ENCODE measurements around the gene C19orf73. TPM values are rescaled to one million over a fixed set of nuclear protein-coding genes. Genes with fewer than 3 reads are reported as not detected.

Gene C19orf73
- total and polyA plus RNA-seq, 9 of the 15 experiments (the other 6 are each of a cell fraction or from before 2014, with no cell fraction given) = 0.08 to 7.4 (median 1.4) TPM

DNA sequence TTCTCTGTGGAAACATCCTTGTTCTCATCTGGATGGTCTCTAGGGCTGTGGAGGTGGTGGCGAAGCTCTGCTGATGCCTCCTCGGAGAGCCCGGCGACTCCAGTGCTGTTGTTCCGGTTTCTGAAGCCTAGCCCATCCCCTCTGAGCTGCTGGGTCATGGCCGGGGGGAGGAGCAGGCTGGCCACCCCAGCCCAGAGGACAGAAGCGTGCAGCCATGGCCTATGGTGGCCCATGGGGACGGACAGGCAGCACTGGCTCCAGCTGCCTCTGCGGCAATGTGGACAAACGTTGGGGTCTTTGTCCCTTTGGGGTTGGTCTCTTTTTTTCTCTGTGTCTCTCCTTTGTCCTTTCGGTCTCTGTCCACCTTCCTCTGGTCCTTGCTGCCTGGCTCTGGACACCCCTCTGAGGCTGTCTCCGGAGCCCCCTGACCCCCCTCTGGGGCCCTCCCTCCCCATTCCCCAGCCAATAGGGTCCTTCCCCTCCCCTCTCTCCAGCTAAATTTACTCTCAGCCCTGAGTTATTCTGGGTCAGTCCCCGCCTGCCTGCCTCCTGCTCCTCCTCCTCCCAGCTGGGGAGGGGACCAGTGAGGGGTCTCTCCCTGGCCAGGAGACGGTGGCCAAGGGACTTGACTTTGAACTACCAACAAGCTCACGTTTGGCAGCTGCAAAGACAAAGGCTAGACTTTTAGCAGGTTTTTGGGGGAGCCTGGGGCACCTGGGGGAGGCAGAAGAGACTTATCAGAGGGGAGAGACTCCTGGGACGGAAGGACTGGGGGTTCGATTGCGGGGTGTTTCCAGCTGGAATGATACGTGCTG is 36.3 kb upstream of the C19orf73 start, which contains the start of gene HRC (continued):
- TF ChIP-seq, protein P1, sequence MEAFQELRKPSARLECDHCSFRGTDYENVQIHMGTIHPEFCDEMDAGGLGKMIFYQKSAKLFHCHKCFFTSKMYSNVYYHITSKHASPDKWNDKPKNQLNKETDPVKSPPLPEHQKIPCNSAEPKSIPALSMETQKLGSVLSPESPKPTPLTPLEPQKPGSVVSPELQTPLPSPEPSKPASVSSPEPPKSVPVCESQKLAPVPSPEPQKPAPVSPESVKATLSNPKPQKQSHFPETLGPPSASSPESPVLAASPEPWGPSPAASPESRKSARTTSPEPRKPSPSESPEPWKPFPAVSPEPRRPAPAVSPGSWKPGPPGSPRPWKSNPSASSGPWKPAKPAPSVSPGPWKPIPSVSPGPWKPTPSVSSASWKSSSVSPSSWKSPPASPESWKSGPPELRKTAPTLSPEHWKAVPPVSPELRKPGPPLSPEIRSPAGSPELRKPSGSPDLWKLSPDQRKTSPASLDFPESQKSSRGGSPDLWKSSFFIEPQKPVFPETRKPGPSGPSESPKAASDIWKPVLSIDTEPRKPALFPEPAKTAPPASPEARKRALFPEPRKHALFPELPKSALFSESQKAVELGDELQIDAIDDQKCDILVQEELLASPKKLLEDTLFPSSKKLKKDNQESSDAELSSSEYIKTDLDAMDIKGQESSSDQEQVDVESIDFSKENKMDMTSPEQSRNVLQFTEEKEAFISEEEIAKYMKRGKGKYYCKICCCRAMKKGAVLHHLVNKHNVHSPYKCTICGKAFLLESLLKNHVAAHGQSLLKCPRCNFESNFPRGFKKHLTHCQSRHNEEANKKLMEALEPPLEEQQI (IDR thresholded peaks at IDR 0.05) = no peak
- TF ChIP-seq ESRRB (CRISPR knock-in tag; IDR thresholded peaks at IDR 0.05; ENCODE audit: borderline replicate concordance) (no peak), MTA3 (IDR thresholded peaks at IDR 0.05; ENCODE audit: borderline replicate concordance) (peak; percentile 84), ZNF217 (CRISPR knock-in tag; IDR thresholded peaks at IDR 0.05) (no peak), HDAC2 (IDR thresholded peaks at IDR 0.05) (peak; percentile 49; the same call in 1 of the 2 replicates), ESRRA (IDR thresholded peaks at IDR 0.05; ENCODE audit: borderline replicate concordance, low read depth) (peak; percentile 52; the same call in 1 of the 2 replicates), TBP (optimal IDR thresholded peaks at IDR 0.05; ENCODE audit: low read depth, low read length) (peak; percentile 41), KAT2B (IDR thresholded peaks at IDR 0.05; ENCODE audit: low read depth, low read length) (no peak), HNRNPL (IDR thresholded peaks at IDR 0.05; ENCODE audit: low read depth, low read length) (no peak), ZC3H4 (CRISPR knock-in tag; IDR thresholded peaks at IDR 0.05; ENCODE audit: borderline replicate concordance) (no peak)

Measured in K562 (cell line).